DOHH2 (cell line): ENCODE measurements around the gene DNAH14.

ENCODE experiments used
- H3F3A ChIP-seq: fragments of 200-600 bp; sonication (generic), shearing (Covaris generic); 2 replicates; pipeline ENCODE4 v1.6.0; 2016; ENCODE audit warnings: antibody characterized with exemption, mild to moderate bottlenecking; ENCODE audit not compliant: control insufficient read depth, insufficient read depth
- H3K27ac ChIP-seq: fragments of 200-600 bp; sonication (generic); 2 replicates; pipeline ENCODE4 v1.5.1; 2014; ENCODE audit warnings: low read depth, mild to moderate bottlenecking, low read length, moderate library complexity
- H3K27me3 ChIP-seq: fragments of 200-600 bp; sonication (generic); 2 replicates; pipeline ENCODE4 v1.6.1; 2014; ENCODE audit warnings: mild to moderate bottlenecking, low read length, mixed read lengths; ENCODE audit not compliant: control insufficient read depth
- H3K36me3 ChIP-seq: fragments of 200-600 bp; sonication (generic); 2 replicates; pipeline ENCODE4 v1.6.1; 2014; ENCODE audit warnings: mild to moderate bottlenecking, low read length, moderate library complexity, mixed read lengths; ENCODE audit not compliant: control insufficient read depth
- H3K4me1 ChIP-seq: fragments of 200-600 bp; sonication (generic); 2 replicates; pipeline ENCODE4 v1.6.1; 2014; ENCODE audit warnings: mild to moderate bottlenecking, low read length, mixed read lengths; ENCODE audit not compliant: control insufficient read depth
- H3K4me2 ChIP-seq: fragments of 200-600 bp; sonication (generic); 2 replicates; pipeline ENCODE4 v1.6.0; 2014; ENCODE audit warnings: mild to moderate bottlenecking, low read length, moderate library complexity
- H3K4me3 ChIP-seq: fragments of 200-600 bp; sonication (generic); 2 replicates; pipeline ENCODE4 v1.5.1; 2014; ENCODE audit warnings: mild to moderate bottlenecking, low read length, mixed read lengths
- H3K79me2 ChIP-seq: fragments of 200-600 bp; sonication (generic); 2 replicates; pipeline ENCODE4 v1.6.1; 2014; ENCODE audit warnings: mild to moderate bottlenecking, low read length, mixed read lengths; ENCODE audit not compliant: control insufficient read depth
- H3K9me2 ChIP-seq: fragments of 200-600 bp; sonication (generic); replicated peaks from 2 replicates; pipeline ENCODE4 v1.6.1; 2014; ENCODE audit warnings: mild to moderate bottlenecking, low read length, mixed read lengths; ENCODE audit not compliant: control insufficient read depth
- H3K9me3 ChIP-seq: fragments of 200-600 bp; sonication (generic); 2 replicates; pipeline ENCODE4 v1.6.1; 2014; ENCODE audit warnings: antibody characterized with exemption, low read length, mixed read lengths; ENCODE audit not compliant: control insufficient read depth, insufficient read depth
- H4K20me1 ChIP-seq: fragments of 200-600 bp; sonication (generic); 2 replicates; pipeline ENCODE4 v1.6.0; 2014; ENCODE audit warnings: low read depth, mild to moderate bottlenecking, antibody characterized with exemption, low read length, moderate library complexity; ENCODE audit not compliant: control insufficient read depth, insufficient read depth
- EZH2phosphoT487 ChIP-seq: fragments of 200-600 bp; sonication (generic); IDR thresholded peaks from 2 replicates; pipeline ENCODE4 v1.6.1; 2017; ENCODE audit warnings: borderline replicate concordance, mild to moderate bottlenecking, antibody characterized with exemption, low read length, moderate library complexity, mixed read lengths
- TF ChIP-seq, protein P1 (sequence below): fragments of 200-600 bp; sonication (generic); IDR thresholded peaks from one replicate; pipeline ENCODE4 v1.5.1; 2014; ENCODE audit warnings: antibody characterized with exemption, mild to moderate bottlenecking, low read depth, low read length; ENCODE audit not compliant: poor library complexity, severe bottlenecking

DNAH14 gene

DNA sequence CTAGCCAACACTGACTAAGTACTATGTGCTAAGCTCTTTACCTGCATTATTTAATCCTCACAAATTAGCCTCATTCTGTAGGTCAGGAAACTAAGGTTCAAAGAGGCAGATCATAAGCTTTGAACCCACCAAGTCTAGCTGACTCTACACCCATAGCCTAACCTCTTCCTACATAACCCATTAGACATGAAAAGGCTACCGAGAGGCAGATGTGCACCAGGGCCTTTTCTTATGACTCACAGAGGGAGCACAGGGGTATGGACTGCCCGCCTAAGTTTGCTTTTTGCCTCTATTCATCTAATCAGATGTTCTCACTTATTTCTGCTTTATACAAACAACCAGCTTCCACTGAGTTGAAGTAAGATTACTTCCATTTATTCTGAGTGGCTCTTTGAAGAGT is 466.9 kb downstream of the DNAH14 start:
- Histone ChIP-seq H3K9me3 (no peaks in the 10 kb centered on the region), H3K27ac (no peak overlapping the region)

DNA sequence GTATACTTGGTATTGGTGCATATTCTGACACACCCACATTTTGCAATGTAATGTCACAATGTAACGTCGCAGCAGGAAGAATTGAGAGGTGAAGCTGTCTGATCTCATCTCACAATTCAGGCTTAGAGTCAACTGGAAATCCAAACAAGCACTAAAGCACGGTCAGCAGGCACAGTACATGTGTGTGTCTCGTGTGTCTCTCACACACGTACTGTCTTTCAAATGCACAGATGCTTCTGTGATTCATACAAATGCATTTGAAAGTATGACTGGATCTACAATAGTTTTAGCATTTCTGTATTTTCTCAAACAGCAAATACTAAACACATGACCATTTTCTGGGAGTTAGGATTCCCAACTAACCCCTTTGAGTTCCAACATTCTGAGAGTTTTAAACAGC is 471.5 kb downstream of the DNAH14 start:
- Histone ChIP-seq H3K36me3 (peaks cover 82% of the 10 kb centered on the region), H3K27me3 (no peaks in the 10 kb centered on the region), H3K4me1 (no peaks in the 10 kb centered on the region), H3K9me3 (no peaks in the 10 kb centered on the region), H3F3A (peaks cover 3% of the 10 kb centered on the region; the same call in 1 of the 2 replicates), H3K27ac (no peak overlapping the region), H3K9me2 (no peaks in the 10 kb centered on the region), H4K20me1 (peaks cover 4% of the 10 kb centered on the region; the same call in 1 of the 2 replicates), H3K79me2 (peaks cover 8% of the 10 kb centered on the region), H3K4me3 (no peak overlapping the region), H3K4me2 (no peak overlapping the region)
- TF ChIP-seq EZH2phosphoT487, result no peak
- TF ChIP-seq, protein P1, sequence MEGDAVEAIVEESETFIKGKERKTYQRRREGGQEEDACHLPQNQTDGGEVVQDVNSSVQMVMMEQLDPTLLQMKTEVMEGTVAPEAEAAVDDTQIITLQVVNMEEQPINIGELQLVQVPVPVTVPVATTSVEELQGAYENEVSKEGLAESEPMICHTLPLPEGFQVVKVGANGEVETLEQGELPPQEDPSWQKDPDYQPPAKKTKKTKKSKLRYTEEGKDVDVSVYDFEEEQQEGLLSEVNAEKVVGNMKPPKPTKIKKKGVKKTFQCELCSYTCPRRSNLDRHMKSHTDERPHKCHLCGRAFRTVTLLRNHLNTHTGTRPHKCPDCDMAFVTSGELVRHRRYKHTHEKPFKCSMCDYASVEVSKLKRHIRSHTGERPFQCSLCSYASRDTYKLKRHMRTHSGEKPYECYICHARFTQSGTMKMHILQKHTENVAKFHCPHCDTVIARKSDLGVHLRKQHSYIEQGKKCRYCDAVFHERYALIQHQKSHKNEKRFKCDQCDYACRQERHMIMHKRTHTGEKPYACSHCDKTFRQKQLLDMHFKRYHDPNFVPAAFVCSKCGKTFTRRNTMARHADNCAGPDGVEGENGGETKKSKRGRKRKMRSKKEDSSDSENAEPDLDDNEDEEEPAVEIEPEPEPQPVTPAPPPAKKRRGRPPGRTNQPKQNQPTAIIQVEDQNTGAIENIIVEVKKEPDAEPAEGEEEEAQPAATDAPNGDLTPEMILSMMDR, result no peak

More for the DNA sequence above, 466.9 kb downstream of the DNAH14 start:
- peaks cover 4% of the 10 kb centered on the region; the same call in 1 of the 2 replicates for H4K20me1 ChIP-seq
- no peak overlapping the region for H3K4me2 ChIP-seq
- H3K27me3 ChIP-seq, result no peaks in the 10 kb centered on the region
- H3K36me3 ChIP-seq, result peaks cover 38% of the 10 kb centered on the region
- H3K9me2 ChIP-seq, result no peaks in the 10 kb centered on the region
- H3F3A ChIP-seq, result peaks cover 7% of the 10 kb centered on the region; the same call in 1 of the 2 replicates
- TF ChIP-seq, protein P1, result no peak
- TF ChIP-seq EZH2phosphoT487, result no peak
- no peak overlapping the region for H3K4me3 ChIP-seq
- no peaks in the 10 kb centered on the region for H3K4me1 ChIP-seq
- H3K79me2 ChIP-seq, result no peaks in the 10 kb centered on the region; the same call in 1 of the 2 replicates

DNA sequence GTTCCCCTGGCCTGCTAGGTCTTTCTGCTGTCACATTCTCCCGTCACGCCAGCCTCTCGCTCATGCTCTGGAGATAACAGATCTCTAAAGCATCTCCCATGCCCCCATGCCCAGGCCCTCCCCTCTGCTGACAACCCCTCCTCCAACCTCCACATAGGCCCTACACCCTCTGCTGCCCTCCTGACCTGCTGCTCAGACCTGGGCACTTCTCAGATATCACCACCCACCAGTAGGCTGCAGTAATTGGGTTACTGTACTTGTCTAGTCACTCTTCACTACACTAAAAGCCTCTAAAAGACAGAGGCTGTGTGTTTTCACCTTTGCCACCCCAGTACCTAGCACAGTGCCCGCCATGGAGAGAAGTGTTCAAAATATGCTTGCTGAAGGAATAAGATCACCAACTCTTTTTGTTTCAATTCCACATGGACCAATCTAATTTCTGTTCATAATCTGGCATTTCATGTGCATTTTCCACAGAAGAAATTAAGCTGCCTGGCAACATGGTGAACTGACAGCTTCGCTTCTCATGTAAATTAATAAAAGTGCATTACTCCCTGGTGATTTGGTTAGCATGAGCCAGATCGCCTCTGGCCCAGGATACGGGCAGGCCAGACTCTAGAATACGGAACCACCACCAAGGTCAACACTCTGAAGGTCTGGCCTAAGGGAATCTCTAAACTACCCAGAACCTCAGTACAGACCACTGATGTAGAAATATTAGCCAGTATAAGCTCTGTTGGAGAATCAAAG is 477.7 kb downstream of the DNAH14 start:
- H3K9me2 ChIP-seq, result no peaks in the 10 kb centered on the region
- H3K79me2 ChIP-seq, result peaks cover 43% of the 10 kb centered on the region
- H3K27me3 ChIP-seq, result no peaks in the 10 kb centered on the region
- H3K27ac ChIP-seq, result no peak overlapping the region
- H3K9me3 ChIP-seq, result no peaks in the 10 kb centered on the region
- TF ChIP-seq EZH2phosphoT487, result no peak
- TF ChIP-seq, protein P1, result no peak
- H3F3A ChIP-seq, result no peaks in the 10 kb centered on the region
- H3K4me1 ChIP-seq, result no peaks in the 10 kb centered on the region
- H4K20me1 ChIP-seq, result no peaks in the 10 kb centered on the region
- no peak overlapping the region for H3K4me2 ChIP-seq
- no peak overlapping the region for H3K4me3 ChIP-seq
- peaks cover 98% of the 10 kb centered on the region for H3K36me3 ChIP-seq
